GM21737 (cell line): ENCODE measurements around the gene PLA2G6.
"Not testable (repeated sequence)": the region's sequence is repeated elsewhere in the genome, so short reads cannot be mapped to it uniquely, and the experiment has no call there.

Source experiments
- ATAC-seq: cut with Tn5 transposase; IDR thresholded peaks from one replicate; pipeline ENCODE4 v1.9.1; 2021; ENCODE audit warnings: mild to moderate bottlenecking, moderate library complexity; ENCODE audit not compliant: unreplicated experiment

Gene PLA2G6

GRCh38 chr22:38135133-38135706, 46.4 kb downstream of the PLA2G6 start:
- no peak for ATAC-seq

- no peak for ATAC-seq
Measured at GRCh38 chr22:38133331-38133730, 48.3 kb downstream of the PLA2G6 start.

GRCh38 chr22:38132794-38133193, 48.8 kb downstream of the PLA2G6 start:
- no peak for ATAC-seq

- no peak for ATAC-seq
Measured at GRCh38 chr22:38132136-38132535, 49.5 kb downstream of the PLA2G6 start.

GRCh38 chr22:38131399-38131798, 50.2 kb downstream of the PLA2G6 start:
- ATAC-seq = no peak

- ATAC-seq = no peak
Measured at GRCh38 chr22:38129856-38130255, 51.8 kb downstream of the PLA2G6 start.

- no peak for ATAC-seq
Measured at GRCh38 chr22:38129021-38129420, 52.6 kb downstream of the PLA2G6 start.

GRCh38 chr22:38127869-38128268, 53.8 kb downstream of the PLA2G6 start:
- no peak for ATAC-seq

- no peak for ATAC-seq
Measured at GRCh38 chr22:38126928-38127668, 54.5 kb downstream of the PLA2G6 start.

- ATAC-seq = no peak
Measured at GRCh38 chr22:38125751-38126201, 55.9 kb downstream of the PLA2G6 start.

- no peak for ATAC-seq
Measured at GRCh38 chr22:38125038-38125610, 56.5 kb downstream of the PLA2G6 start.

- ATAC-seq = no peak
Measured at GRCh38 chr22:38124236-38124974, 57.2 kb downstream of the PLA2G6 start.

GRCh38 chr22:38122616-38123015, 59.0 kb downstream of the PLA2G6 start:
- no peak for ATAC-seq

GRCh38 chr22:38120359-38121110, 61.1 kb downstream of the PLA2G6 start:
- no peak for ATAC-seq

GRCh38 chr22:38118747-38119146, 62.9 kb downstream of the PLA2G6 start:
- not testable (repeated sequence) for ATAC-seq

GRCh38 chr22:38118182-38118581, 63.4 kb downstream of the PLA2G6 start:
- no peak for ATAC-seq

GRCh38 chr22:38117556-38117955, 64.1 kb downstream of the PLA2G6 start:
- not testable (repeated sequence) for ATAC-seq

- ATAC-seq = no peak
Measured at GRCh38 chr22:38115423-38116205, 66.0 kb downstream of the PLA2G6 start.

GRCh38 chr22:38114484-38115398, 66.9 kb downstream of the PLA2G6 start:
- ATAC-seq = no peak
